Measurements from ENCODE around the gene RECQL. TPM values are rescaled to one million over a fixed set of nuclear protein-coding genes. Genes with fewer than 3 reads are reported as not detected.

Gene RECQL
- total RNA-seq, 2 experiments from 2014 or later, result 87.6 to 91.5 TPM

DNA sequence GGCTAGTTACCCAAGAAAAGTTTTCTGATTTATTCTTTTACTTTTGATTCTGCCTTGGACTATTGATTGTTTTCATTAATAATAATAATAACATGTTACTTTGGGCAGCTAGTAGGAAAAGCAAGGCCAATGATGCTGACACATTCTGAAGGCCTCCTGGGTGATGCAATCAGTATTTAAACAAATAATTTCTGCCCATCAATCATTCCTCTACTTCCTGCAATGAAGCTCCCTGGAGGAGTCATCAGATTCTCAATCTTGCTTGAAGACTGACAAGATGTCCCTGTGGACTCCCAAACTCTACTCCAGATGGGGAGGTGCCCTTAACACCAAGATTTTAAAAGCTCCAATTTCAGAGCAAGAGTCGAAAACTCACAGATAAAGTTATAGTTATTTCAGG is 24.6 kb upstream of the RECQL start, which contains the start of gene SPX:
Gene SPX, plus strand, starts transcription at position 244 of the 400 bp plus-strand sequence. CDS start 177 bp downstream, outside the sequence.
- H3K27ac Mint-ChIP-seq, result no peak within 1 kb of the TSS
- CTCF ChIA-PET, result interaction anchor here (1.2 to 2.0 kb wide), 3 partner anchors 10 to 154 kb away, joined by 3 to 5 read pairs (median 4); no protein-coding TSS in a partner anchor
- H3K4me3 Mint-ChIP-seq, result peak within 1 kb of the TSS; percentile 62
- peaks cover 9% of the 10 kb centered on the region for H3K9me3 Mint-ChIP-seq (ENCODE audit: low read depth)
- H3K36me3 Mint-ChIP-seq, result peaks cover 3% of the 10 kb centered on the region
- DNase-seq (no peak), ATAC-seq (no peak)
- peaks cover 8% of the 10 kb centered on the region for H3K4me1 Mint-ChIP-seq
- peaks cover 39% of the 10 kb centered on the region for H3K27me3 Mint-ChIP-seq

DNA sequence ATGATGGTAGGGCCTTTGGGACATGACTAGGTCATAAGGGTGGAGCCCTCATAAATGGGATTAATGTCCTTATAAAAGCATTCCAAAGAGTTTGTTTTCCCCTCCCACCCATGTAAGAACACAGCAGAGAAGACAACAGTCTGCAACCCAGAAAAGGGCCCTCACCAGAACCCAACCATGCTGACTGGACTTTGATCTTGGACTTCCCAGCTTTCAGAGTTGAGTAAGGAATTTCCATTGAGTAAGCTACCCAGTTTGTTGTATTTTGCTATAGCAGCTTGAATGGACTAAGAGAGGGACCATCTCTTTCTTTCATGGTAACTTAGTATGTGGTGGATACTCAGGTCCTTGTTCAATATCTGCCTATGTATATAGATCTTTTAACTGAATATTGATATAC is 21.7 kb upstream of the RECQL start:
- H3K4me3 Mint-ChIP-seq, result no peak overlapping the region
- H3K4me1 Mint-ChIP-seq, result peaks cover 5% of the 10 kb centered on the region
- peaks cover 9% of the 10 kb centered on the region for H3K9me3 Mint-ChIP-seq (ENCODE audit: low read depth)
- H3K27me3 Mint-ChIP-seq, result peaks cover 18% of the 10 kb centered on the region
- ATAC-seq (no peak), DNase-seq (no peak)
- CTCF ChIA-PET, result no interaction called here
- H3K27ac Mint-ChIP-seq, result no peak overlapping the region
- peaks cover 11% of the 10 kb centered on the region for H3K36me3 Mint-ChIP-seq

DNA sequence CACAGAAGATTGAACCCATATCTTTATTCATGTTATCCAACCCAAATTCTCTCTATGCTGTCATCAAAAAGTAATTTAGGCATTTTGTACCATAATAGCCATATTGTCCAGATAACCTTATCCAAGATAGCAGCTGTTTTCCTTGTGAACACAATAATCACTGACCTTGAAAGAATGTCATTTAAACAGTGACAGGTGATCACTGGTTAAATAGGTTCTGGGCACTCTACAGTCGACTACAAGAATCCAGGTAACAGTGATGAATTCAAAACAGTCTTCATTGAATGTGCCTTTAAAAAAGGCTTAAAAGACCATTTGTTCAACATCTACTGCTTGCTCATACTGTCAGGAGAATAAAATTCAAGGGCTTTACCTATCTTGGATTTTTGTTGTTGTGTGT is 20.1 kb upstream of the RECQL start:
- CTCF ChIA-PET, result no interaction called here
- peaks cover 9% of the 10 kb centered on the region for H3K9me3 Mint-ChIP-seq (ENCODE audit: low read depth)
- ATAC-seq (no peak), DNase-seq (no peak)
- H3K27me3 Mint-ChIP-seq, result peaks cover 10% of the 10 kb centered on the region
- no peaks in the 10 kb centered on the region for H3K4me1 Mint-ChIP-seq
- no peak overlapping the region for H3K27ac Mint-ChIP-seq
- peaks cover 14% of the 10 kb centered on the region for H3K36me3 Mint-ChIP-seq
- no peak overlapping the region for H3K4me3 Mint-ChIP-seq

DNA sequence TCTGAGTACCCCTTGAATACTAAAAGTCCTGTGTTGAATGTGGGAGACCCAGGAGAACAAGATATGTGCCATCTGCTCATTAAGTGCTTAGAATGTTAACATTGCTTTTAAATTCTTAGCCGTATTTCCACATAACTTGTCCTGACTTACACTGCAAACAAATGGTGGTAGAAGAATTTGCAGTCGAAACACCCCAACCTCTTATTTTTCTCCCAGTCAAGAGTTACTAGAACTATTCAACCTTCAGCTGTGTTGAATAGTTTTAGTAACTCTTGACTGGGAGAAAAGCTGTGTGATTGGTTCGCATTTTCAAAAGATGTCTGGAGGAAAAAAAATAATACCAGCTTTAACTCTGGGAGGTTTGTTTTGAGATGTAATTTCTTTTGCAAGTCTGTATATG is 17.0 kb upstream of the RECQL start:
- Mint-ChIP-seq H3K4me1 (no peaks in the 10 kb centered on the region), H3K27me3 (no peaks in the 10 kb centered on the region), H3K9me3 (ENCODE audit: low read depth) (no peaks in the 10 kb centered on the region), H3K27ac (no peak overlapping the region), H3K36me3 (peaks cover 26% of the 10 kb centered on the region), H3K4me3 (no peak overlapping the region)
- CTCF ChIA-PET, result no interaction called here
- no peak for DNase-seq
- no peak for ATAC-seq

DNA sequence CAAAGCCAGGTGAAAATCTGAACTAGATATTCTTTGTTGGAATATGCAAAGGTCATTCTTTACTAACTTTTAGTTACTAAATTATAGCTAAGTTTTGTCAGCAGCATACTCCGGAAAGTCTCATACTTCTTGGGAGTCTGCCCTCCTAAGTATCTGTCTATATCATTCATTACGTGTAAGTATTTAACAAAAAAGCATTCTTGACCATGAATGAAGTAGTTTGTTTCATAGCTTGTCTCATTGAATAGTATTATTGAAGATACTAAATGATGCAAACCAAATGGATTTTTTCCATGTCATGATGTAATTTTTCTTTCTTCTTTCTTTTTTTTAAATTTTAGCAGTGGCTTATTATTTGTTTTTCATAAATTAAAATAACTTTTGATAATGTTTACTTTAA is 14.8 kb upstream of the RECQL start:
- Mint-ChIP-seq H3K4me1 (peaks cover 2% of the 10 kb centered on the region), H3K27ac (no peak overlapping the region), H3K27me3 (no peaks in the 10 kb centered on the region), H3K4me3 (no peak overlapping the region), H3K36me3 (peaks cover 37% of the 10 kb centered on the region), H3K9me3 (ENCODE audit: low read depth) (no peaks in the 10 kb centered on the region)
- DNase-seq (no peak), ATAC-seq (no peak)
- CTCF ChIA-PET, result interaction anchor here (2.2 kb wide), 1 partner anchor 11 kb away, joined by 5 read pairs; the partner anchor contains the start of gene SPX

GRCh38 chr12:21509768-21510167 is 8.3 kb upstream of the RECQL start:
- peaks cover 31% of the 10 kb centered on the region for H3K4me1 Mint-ChIP-seq
- CTCF ChIA-PET, result interaction anchor here (0.6 to 1.2 kb wide), 2 partner anchors 18 to 66 kb away, joined by 3 to 5 read pairs; no protein-coding TSS in a partner anchor
- peaks cover 49% of the 10 kb centered on the region for H3K36me3 Mint-ChIP-seq
- peak overlapping the region; percentile 98 for H3K27ac Mint-ChIP-seq
- no peaks in the 10 kb centered on the region for H3K27me3 Mint-ChIP-seq
- DNase-seq (peak; percentile 42), ATAC-seq (peak; percentile 95)
- no peaks in the 10 kb centered on the region for H3K9me3 Mint-ChIP-seq (ENCODE audit: low read depth)
- peak overlapping the region; percentile 70 for H3K4me3 Mint-ChIP-seq

DNA sequence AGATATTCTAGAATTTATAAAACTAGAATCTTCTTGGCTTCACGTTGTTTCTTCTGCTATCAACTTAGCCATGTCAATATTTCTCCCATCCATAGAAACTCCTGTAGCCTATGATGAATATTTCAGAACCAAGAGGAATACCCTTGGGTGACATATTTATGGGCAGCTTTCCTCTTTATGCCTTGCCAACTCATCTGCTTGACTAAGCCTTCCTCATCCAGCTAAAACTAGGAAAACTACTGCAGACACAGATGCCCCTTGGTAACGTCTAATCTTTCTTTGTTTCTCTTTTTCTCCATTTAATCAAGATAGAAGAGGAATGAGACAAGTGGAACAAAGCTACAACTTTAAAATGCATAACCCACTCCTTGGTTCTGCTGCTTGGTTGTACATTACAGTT is 6.4 kb upstream of the RECQL start:
- H3K36me3 Mint-ChIP-seq, result peaks cover 40% of the 10 kb centered on the region
- peaks cover 46% of the 10 kb centered on the region for H3K4me1 Mint-ChIP-seq
- no peaks in the 10 kb centered on the region for H3K27me3 Mint-ChIP-seq
- CTCF ChIA-PET, result interaction anchor here (1.0 kb wide), 1 partner anchor 136 kb away, joined by 3 read pairs; no protein-coding TSS in a partner anchor
- DNase-seq, result no peak
- no peaks in the 10 kb centered on the region for H3K9me3 Mint-ChIP-seq (ENCODE audit: low read depth)
- no peak overlapping the region for H3K4me3 Mint-ChIP-seq
- no peak for ATAC-seq
- H3K27ac Mint-ChIP-seq, result peak overlapping the region; percentile 10

DNA sequence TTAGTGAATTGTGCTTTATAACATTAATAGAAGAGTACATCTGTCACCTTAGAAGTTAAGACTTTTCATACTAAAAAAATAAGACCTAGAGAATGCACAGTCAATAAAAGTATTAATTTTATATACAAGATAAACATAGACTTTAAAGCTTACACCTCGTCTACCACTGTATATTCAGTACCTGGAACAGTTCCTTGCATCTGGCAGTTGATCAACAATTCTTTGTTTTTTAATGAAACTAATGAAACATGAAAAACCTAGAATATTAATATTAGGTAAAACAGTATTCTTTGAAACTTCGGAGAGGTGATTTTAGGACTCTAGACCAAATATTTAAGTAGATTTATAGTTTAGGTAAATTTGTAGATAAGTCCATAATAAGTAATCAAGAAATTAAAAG is 4.5 kb upstream of the RECQL start:
- peaks cover 32% of the 10 kb centered on the region for H3K36me3 Mint-ChIP-seq
- H3K27me3 Mint-ChIP-seq, result no peaks in the 10 kb centered on the region
- ATAC-seq (no peak), DNase-seq (no peak)
- no peak overlapping the region for H3K27ac Mint-ChIP-seq
- CTCF ChIA-PET, result no interaction called here
- peaks cover 48% of the 10 kb centered on the region for H3K4me1 Mint-ChIP-seq
- no peaks in the 10 kb centered on the region for H3K9me3 Mint-ChIP-seq (ENCODE audit: low read depth)
- H3K4me3 Mint-ChIP-seq, result no peak overlapping the region

- Mint-ChIP-seq H3K36me3 (peaks cover 24% of the 10 kb centered on the region), H3K27ac (no peak overlapping the region), H3K4me1 (peaks cover 43% of the 10 kb centered on the region), H3K4me3 (no peak overlapping the region), H3K9me3 (ENCODE audit: low read depth) (no peaks in the 10 kb centered on the region), H3K27me3 (no peaks in the 10 kb centered on the region)
- ATAC-seq (no peak), DNase-seq (no peak)
- CTCF ChIA-PET, result no interaction called here
These were observed 1.4 kb upstream of the RECQL start for GRCh38 chr12:21502872-21503271.

DNA sequence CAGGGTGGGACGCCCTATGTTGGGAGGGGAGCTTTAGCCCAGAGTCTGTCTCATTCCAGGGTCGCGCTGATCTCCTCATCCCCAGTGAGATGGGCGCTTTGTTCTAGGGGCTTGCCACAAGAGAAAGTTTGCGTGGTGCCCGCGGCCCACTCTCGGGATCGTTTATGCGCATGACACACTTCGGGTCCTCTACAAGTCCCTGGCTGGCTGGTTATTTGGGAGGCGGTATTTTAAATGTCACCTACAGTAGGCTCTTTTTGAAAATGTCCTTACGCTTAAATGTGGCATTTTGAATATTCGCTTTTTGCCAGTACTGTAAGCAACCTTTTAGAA is 695 bp upstream of the RECQL start:
- peaks cover 48% of the 10 kb centered on the region for H3K4me1 Mint-ChIP-seq
- no peak overlapping the region for H3K27ac Mint-ChIP-seq
- CTCF ChIA-PET, result interaction anchor here (0.7 to 1.4 kb wide), 3 partner anchors 9 to 178 kb away, joined by 3 to 8 read pairs (median 4); partner anchors contain the start of gene LDHB
- peak; percentile 58 for DNase-seq
- peaks cover 27% of the 10 kb centered on the region for H3K36me3 Mint-ChIP-seq
- no peak overlapping the region for H3K4me3 Mint-ChIP-seq
- no peaks in the 10 kb centered on the region for H3K27me3 Mint-ChIP-seq
- H3K9me3 Mint-ChIP-seq (ENCODE audit: low read depth), result no peaks in the 10 kb centered on the region
- ATAC-seq, result peak; percentile 4

- Mint-ChIP-seq H3K36me3 (peaks cover 35% of the 10 kb centered on the region), H3K4me3 (no peak overlapping the region), H3K27ac (no peak overlapping the region), H3K9me3 (ENCODE audit: low read depth) (no peaks in the 10 kb centered on the region), H3K27me3 (no peaks in the 10 kb centered on the region), H3K4me1 (peaks cover 47% of the 10 kb centered on the region)
- CTCF ChIA-PET, result interaction anchor here (1.2 to 1.5 kb wide), 5 partner anchors 8 to 179 kb away, joined by 3 to 8 read pairs (median 4); partner anchors contain the start of gene LDHB
- DNase-seq (no peak), ATAC-seq (peak; percentile 2)
These were observed 613 bp downstream of the RECQL start for GRCh38 chr12:21500786-21501257.

DNA sequence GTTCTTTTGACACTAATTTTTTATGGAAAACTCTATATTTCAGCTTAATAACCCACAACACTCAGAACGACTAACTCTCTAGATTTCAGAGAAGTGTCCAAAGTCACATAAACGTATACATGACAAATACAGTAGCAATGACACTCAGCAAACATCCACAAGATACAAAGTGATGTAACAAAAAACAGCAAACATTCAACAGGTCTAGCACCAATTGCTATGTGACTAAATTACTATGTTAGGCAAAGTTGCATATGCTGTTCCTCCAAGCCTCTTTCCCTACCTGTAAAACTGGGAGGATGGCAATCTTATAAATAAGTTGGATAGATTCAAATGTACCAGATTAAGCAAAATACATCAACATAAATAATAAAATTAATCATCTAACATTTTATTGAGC is 1.7 kb downstream of the RECQL start:
- no peak for ATAC-seq
- no peak overlapping the region for H3K27ac Mint-ChIP-seq
- H3K4me3 Mint-ChIP-seq, result no peak overlapping the region
- peaks cover 41% of the 10 kb centered on the region for H3K4me1 Mint-ChIP-seq
- no peaks in the 10 kb centered on the region for H3K9me3 Mint-ChIP-seq (ENCODE audit: low read depth)
- peaks cover 43% of the 10 kb centered on the region for H3K36me3 Mint-ChIP-seq
- no peaks in the 10 kb centered on the region for H3K27me3 Mint-ChIP-seq
- DNase-seq, result no peak
- CTCF ChIA-PET, result interaction anchor here (1.3 kb wide), 1 partner anchor 16 kb away, joined by 3 read pairs; no protein-coding TSS in a partner anchor

DNA sequence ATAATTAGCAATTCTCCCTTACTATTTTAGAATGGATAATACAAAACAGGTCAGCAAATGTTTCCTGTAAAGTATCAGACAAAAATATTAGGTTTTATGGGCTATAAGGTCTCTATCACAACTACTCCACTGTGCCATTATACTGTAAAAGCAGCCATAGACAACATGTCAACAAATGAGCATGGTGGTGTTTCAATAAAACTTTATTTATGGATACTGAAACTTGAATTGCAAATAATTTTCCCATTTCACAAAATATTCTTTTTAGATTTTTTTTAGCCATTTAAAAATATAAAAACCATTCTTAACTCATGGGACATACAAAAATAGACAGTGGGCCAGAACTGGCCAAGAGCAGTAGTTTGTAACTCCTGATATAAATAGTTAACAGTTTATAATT is 15.4 kb downstream of the RECQL start:
- ATAC-seq (no peak), DNase-seq (no peak)
- H3K27me3 Mint-ChIP-seq, result no peaks in the 10 kb centered on the region
- no peak overlapping the region for H3K4me3 Mint-ChIP-seq
- peaks cover 35% of the 10 kb centered on the region for H3K36me3 Mint-ChIP-seq
- H3K4me1 Mint-ChIP-seq, result peaks cover 1% of the 10 kb centered on the region
- no peaks in the 10 kb centered on the region for H3K9me3 Mint-ChIP-seq (ENCODE audit: low read depth)
- CTCF ChIA-PET, result no interaction called here
- no peak overlapping the region for H3K27ac Mint-ChIP-seq

- no peak overlapping the region for H3K27ac Mint-ChIP-seq
- H3K27me3 Mint-ChIP-seq, result no peaks in the 10 kb centered on the region
- H3K4me1 Mint-ChIP-seq, result peaks cover 1% of the 10 kb centered on the region
- no peak overlapping the region for H3K4me3 Mint-ChIP-seq
- no peaks in the 10 kb centered on the region for H3K9me3 Mint-ChIP-seq (ENCODE audit: low read depth)
- ATAC-seq, result no peak
- DNase-seq, result no peak
- H3K36me3 Mint-ChIP-seq, result peaks cover 18% of the 10 kb centered on the region
- CTCF ChIA-PET, result interaction anchor here (0.8 kb wide), 1 partner anchor 16 kb away, joined by 3 read pairs; no protein-coding TSS in a partner anchor
These were observed 17.9 kb downstream of the RECQL start for GRCh38 chr12:21483531-21483930.
